Activated naive CD4-positive, alpha-beta T cell treated with anti-CD3 and anti-CD28 coated beads for 36 hours (primary cell): Measurements from ENCODE around the gene PPP1R3G. TPM values are rescaled to one million over a fixed set of nuclear protein-coding genes. Genes with fewer than 3 reads are reported as not detected.

Experiments
- CTCF ChIA-PET: fragments of 350-600 bp; sonication (Branson Sonifier 250); formaldehyde crosslinking; loops from one replicate; lab custom pipeline; 2021; ENCODE audit warnings: antibody characterized with exemption; lab: Charles Lee
- DNase-seq: peaks from one replicate; pipeline ENCODE4 v3.0.0-alpha.2; 2020
- H3K27ac Mint-ChIP-seq: one replicate; pipeline ENCODE4 v1.8.0; 2021; ENCODE audit warnings: mild to moderate bottlenecking, mixed read lengths
- H3K27me3 Mint-ChIP-seq: one replicate; pipeline ENCODE4 v1.8.0; 2021; ENCODE audit warnings: low read depth, mixed read lengths
- H3K36me3 Mint-ChIP-seq: one replicate; pipeline ENCODE4 v1.8.0; 2021; ENCODE audit warnings: low read depth, mixed read lengths
- H3K4me1 Mint-ChIP-seq: one replicate; pipeline ENCODE4 v1.8.0; 2021; ENCODE audit warnings: low read depth, mixed read lengths
- H3K4me3 Mint-ChIP-seq: one replicate; pipeline ENCODE4 v1.8.0; 2021; ENCODE audit warnings: mild to moderate bottlenecking, moderate library complexity, mixed read lengths
- H3K9me3 Mint-ChIP-seq: one replicate; pipeline ENCODE4 v1.8.0; 2021; ENCODE audit warnings: mixed read lengths
- intact Hi-C: fragments of 100-400 bp; cut with micrococcal nuclease; formaldehyde crosslinking; loops from one replicate; pipeline ENCODE4 v1.15.1; 2023
- total RNA-seq, 2 experiments: library from RNA; stranded (reverse); gene quantifications; one replicate each; pipeline ENCODE4 v1.2.3, GENCODE V29; 2021

Gene PPP1R3G
- total RNA-seq, 2 experiments from 2014 or later = not detected

GRCh38 chr6:5076931-5077330, 8.2 kb upstream of the PPP1R3G start:
- no peaks in the 10 kb centered on the region for H3K36me3 Mint-ChIP-seq
- no peaks in the 10 kb centered on the region for H3K9me3 Mint-ChIP-seq
- H3K27me3 Mint-ChIP-seq = peaks cover 9% of the 10 kb centered on the region
- H3K4me1 Mint-ChIP-seq = peaks cover 2% of the 10 kb centered on the region
- CTCF ChIA-PET = no interaction called here
- H3K27ac Mint-ChIP-seq = no peak overlapping the region
- no peak overlapping the region for H3K4me3 Mint-ChIP-seq
- intact Hi-C loops = no loop called here
- DNase-seq = no peak

GRCh38 chr6:5078121-5078669, 6.9 kb upstream of the PPP1R3G start:
- Mint-ChIP-seq H3K4me1 (no peaks in the 10 kb centered on the region), H3K27me3 (peaks cover 19% of the 10 kb centered on the region), H3K9me3 (no peaks in the 10 kb centered on the region), H3K4me3 (no peak overlapping the region), H3K36me3 (no peaks in the 10 kb centered on the region), H3K27ac (no peak overlapping the region)
- CTCF ChIA-PET = no interaction called here
- no peak for DNase-seq
- intact Hi-C loops = no loop called here

- CTCF ChIA-PET = no interaction called here
- Mint-ChIP-seq H3K27me3 (peaks cover 28% of the 10 kb centered on the region), H3K4me3 (no peak overlapping the region), H3K4me1 (peaks cover under 1% of the 10 kb centered on the region), H3K36me3 (no peaks in the 10 kb centered on the region), H3K9me3 (no peaks in the 10 kb centered on the region), H3K27ac (no peak overlapping the region)
- no peak for DNase-seq
- intact Hi-C loops = no loop called here
Observed at GRCh38 chr6:5079692-5080091, 5.4 kb upstream of the PPP1R3G start.

- no peak overlapping the region for H3K4me3 Mint-ChIP-seq
- DNase-seq = no peak
- H3K4me1 Mint-ChIP-seq = peaks cover 2% of the 10 kb centered on the region
- peaks cover 30% of the 10 kb centered on the region for H3K27me3 Mint-ChIP-seq
- H3K36me3 Mint-ChIP-seq = no peaks in the 10 kb centered on the region
- no peaks in the 10 kb centered on the region for H3K9me3 Mint-ChIP-seq
- CTCF ChIA-PET = interaction anchor here (0.6 kb wide), 1 partner anchor 22 kb away, joined by 8 read pairs; no protein-coding TSS in a partner anchor
- intact Hi-C loops = no loop called here
- H3K27ac Mint-ChIP-seq = no peak overlapping the region
Observed at GRCh38 chr6:5080574-5080973, 4.6 kb upstream of the PPP1R3G start.

GRCh38 chr6:5081182-5081581, 4.0 kb upstream of the PPP1R3G start:
- no peak for DNase-seq
- Mint-ChIP-seq H3K27me3 (peaks cover 31% of the 10 kb centered on the region), H3K36me3 (no peaks in the 10 kb centered on the region), H3K4me3 (no peak overlapping the region), H3K9me3 (no peaks in the 10 kb centered on the region), H3K4me1 (peaks cover 2% of the 10 kb centered on the region), H3K27ac (no peak overlapping the region)
- intact Hi-C loops = no loop called here
- CTCF ChIA-PET = interaction anchor here (0.6 kb wide), 1 partner anchor 22 kb away, joined by 8 read pairs; no protein-coding TSS in a partner anchor

GRCh38 chr6:5081955-5082354, 3.2 kb upstream of the PPP1R3G start:
- CTCF ChIA-PET = no interaction called here
- intact Hi-C loops = no loop called here

GRCh38 chr6:5082487-5083306, 2.4 kb upstream of the PPP1R3G start:
- Mint-ChIP-seq H3K9me3 (no peaks in the 10 kb centered on the region), H3K4me1 (peaks cover 2% of the 10 kb centered on the region), H3K27me3 (peaks cover 41% of the 10 kb centered on the region), H3K36me3 (no peaks in the 10 kb centered on the region), H3K4me3 (no peak overlapping the region), H3K27ac (no peak overlapping the region)
- DNase-seq = no peak
- intact Hi-C loops = no loop called here
- CTCF ChIA-PET = no interaction called here

More at GRCh38 chr6:5081955-5082354, 3.2 kb upstream of the PPP1R3G start:
- DNase-seq = no peak
- Mint-ChIP-seq H3K36me3 (no peaks in the 10 kb centered on the region), H3K4me1 (peaks cover 2% of the 10 kb centered on the region), H3K27me3 (peaks cover 36% of the 10 kb centered on the region), H3K4me3 (no peak overlapping the region), H3K9me3 (no peaks in the 10 kb centered on the region), H3K27ac (no peak overlapping the region)

- CTCF ChIA-PET = no interaction called here
- H3K4me1 Mint-ChIP-seq = peaks cover 2% of the 10 kb centered on the region
- no peak for DNase-seq
- H3K36me3 Mint-ChIP-seq = no peaks in the 10 kb centered on the region
- intact Hi-C loops = no loop called here
- H3K4me3 Mint-ChIP-seq = no peak overlapping the region
- H3K27me3 Mint-ChIP-seq = peaks cover 41% of the 10 kb centered on the region
- no peaks in the 10 kb centered on the region for H3K9me3 Mint-ChIP-seq
- no peak overlapping the region for H3K27ac Mint-ChIP-seq
Observed at GRCh38 chr6:5083307-5083583, 1.9 kb upstream of the PPP1R3G start.

GRCh38 chr6:5083813-5084359, 1.3 kb upstream of the PPP1R3G start:
- Mint-ChIP-seq H3K9me3 (no peaks in the 10 kb centered on the region), H3K27ac (no peak overlapping the region), H3K4me1 (peaks cover 2% of the 10 kb centered on the region), H3K27me3 (peaks cover 44% of the 10 kb centered on the region), H3K4me3 (peak overlapping the region; percentile 51), H3K36me3 (no peaks in the 10 kb centered on the region)
- intact Hi-C loops = no loop called here
- CTCF ChIA-PET = no interaction called here
- DNase-seq = no peak

GRCh38 chr6:5084360-5084780, 771 bp upstream of the PPP1R3G start:
- Mint-ChIP-seq H3K36me3 (no peaks in the 10 kb centered on the region), H3K9me3 (no peaks in the 10 kb centered on the region), H3K27ac (no peak overlapping the region), H3K4me1 (peaks cover 2% of the 10 kb centered on the region), H3K27me3 (peaks cover 44% of the 10 kb centered on the region), H3K4me3 (peak overlapping the region; percentile 73)
- DNase-seq = no peak
- intact Hi-C loops = no loop called here
- CTCF ChIA-PET = no interaction called here

- no peak for DNase-seq
- peaks cover 11% of the 10 kb centered on the region for H3K4me1 Mint-ChIP-seq
- no peak overlapping the region for H3K27ac Mint-ChIP-seq
- no peaks in the 10 kb centered on the region for H3K36me3 Mint-ChIP-seq
- H3K4me3 Mint-ChIP-seq = no peak overlapping the region
- intact Hi-C loops = no loop called here
- peaks cover 52% of the 10 kb centered on the region for H3K27me3 Mint-ChIP-seq
- CTCF ChIA-PET = no interaction called here
- H3K9me3 Mint-ChIP-seq = no peaks in the 10 kb centered on the region
Observed at GRCh38 chr6:5085648-5086293, 630 bp downstream of the PPP1R3G start.

- CTCF ChIA-PET = no interaction called here
- H3K4me3 Mint-ChIP-seq = no peak overlapping the region
- no peak overlapping the region for H3K27ac Mint-ChIP-seq
- peaks cover 18% of the 10 kb centered on the region for H3K4me1 Mint-ChIP-seq
- H3K9me3 Mint-ChIP-seq = no peaks in the 10 kb centered on the region
- no peaks in the 10 kb centered on the region for H3K36me3 Mint-ChIP-seq
- DNase-seq = no peak
- peaks cover 57% of the 10 kb centered on the region for H3K27me3 Mint-ChIP-seq
- intact Hi-C loops = no loop called here
Observed at GRCh38 chr6:5086294-5086890, 1.3 kb downstream of the PPP1R3G start.
